ENCODE measurements around the gene SHOC2.

GRCh38 chr10:110994406-110995086 lies 75.1 kb downstream of the SHOC2 start:
- no peak for TF ChIP-seq ZNF274 (IDR thresholded peaks at IDR 0.05; ENCODE audit: low read depth, low read length)
- no peak for TF ChIP-seq SUZ12 (IDR thresholded peaks at IDR 0.05; ENCODE audit: extremely low read depth, insufficient read depth, insufficient read length)
